ENCODE data around the gene NFXL1.

DNA sequence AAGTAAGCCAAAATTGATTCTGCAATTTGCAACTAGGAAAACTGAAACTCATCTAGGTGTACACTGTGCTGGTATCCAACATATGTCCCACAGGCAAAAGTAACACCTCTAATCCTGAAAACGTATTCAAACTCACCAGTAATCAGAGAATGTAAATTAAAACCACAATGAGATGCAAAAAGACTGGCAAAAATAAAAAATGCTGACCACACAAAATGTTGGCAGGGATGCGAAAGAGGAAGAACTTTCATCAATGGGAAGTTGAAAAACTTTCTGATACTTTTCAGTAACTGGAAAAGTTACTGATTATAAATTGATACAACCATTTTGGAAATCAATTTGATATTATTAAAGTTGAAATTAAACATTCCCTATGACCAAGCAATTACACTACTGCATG is 56.4 kb downstream of the NFXL1 start:
- TF ChIP-seq GATA2 (IDR thresholded peaks at IDR 0.05; ENCODE audit: low read depth, low read length) (no peak), GATA3 (IDR thresholded peaks at IDR 0.05; ENCODE audit: low read depth, low read length) (no peak)
